ENCODE results near the gene IGFLR1. TPM values are rescaled to one million over a fixed set of nuclear protein-coding genes. Genes with fewer than 3 reads are reported as not detected.

IGFLR1 gene
- polyA plus RNA-seq, 2 of the 4 experiments (the other 2 are of a cell fraction) = 6.4 to 14.4 TPM

DNA sequence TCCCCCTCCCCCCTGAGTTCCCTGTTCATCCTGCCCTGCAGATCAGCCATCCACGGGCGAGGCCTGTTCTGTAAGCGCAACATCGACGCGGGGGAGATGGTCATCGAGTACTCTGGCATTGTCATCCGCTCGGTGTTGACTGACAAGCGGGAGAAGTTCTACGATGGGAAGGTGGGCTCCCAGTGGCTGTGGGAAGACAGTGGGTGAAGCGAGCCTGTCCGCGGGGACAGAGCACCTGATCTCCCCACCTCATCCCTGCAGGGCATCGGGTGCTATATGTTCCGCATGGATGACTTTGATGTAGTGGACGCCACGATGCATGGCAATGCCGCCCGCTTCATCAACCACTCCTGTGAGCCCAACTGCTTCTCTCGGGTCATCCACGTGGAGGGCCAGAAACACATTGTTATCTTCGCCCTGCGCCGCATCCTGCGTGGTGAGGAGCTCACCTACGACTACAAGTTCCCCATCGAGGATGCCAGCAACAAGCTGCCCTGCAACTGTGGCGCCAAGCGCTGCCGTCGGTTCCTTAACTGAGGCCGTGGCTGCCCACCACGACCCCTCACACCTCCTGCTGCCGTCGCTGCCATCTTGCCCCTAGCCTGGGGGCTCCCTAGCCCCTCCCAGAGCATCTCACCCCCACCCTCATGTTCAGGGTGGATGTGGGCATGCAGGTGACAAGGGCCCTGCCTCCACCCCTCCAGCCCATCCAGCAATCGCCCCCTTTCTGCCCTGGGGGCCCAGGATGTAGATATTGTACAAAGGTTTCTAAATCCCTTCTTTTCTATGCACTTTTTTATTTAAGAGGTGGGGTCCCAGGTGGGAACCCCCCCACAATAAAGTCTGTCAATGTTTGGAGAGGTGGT lies 4.0 kb downstream of the IGFLR1 start:
- TF ChIP-seq MAFK (IDR thresholded peaks at IDR 0.05; ENCODE audit: partially characterized antibody) (no peak), SMC3 (IDR thresholded peaks at IDR 0.05) (no peak), E2F6 (IDR thresholded peaks at IDR 0.05; ENCODE audit: borderline replicate concordance, low read depth) (no peak), ZC3H11A (IDR thresholded peaks at IDR 0.05) (no peak), FOSB (CRISPR knock-in tag; IDR thresholded peaks at IDR 0.05) (no peak), RFX5 (IDR thresholded peaks at IDR 0.05) (no peak), ELK1 (IDR thresholded peaks at IDR 0.05; ENCODE audit: low read depth, low read length) (no peak), HOXB13 (CRISPR knock-in tag; IDR thresholded peaks at IDR 0.05; ENCODE audit: low read depth) (no peak), FOXS1 (CRISPR knock-in tag; IDR thresholded peaks at IDR 0.05) (no peak), JUNB (IDR thresholded peaks at IDR 0.05) (no peak), CHD2 (IDR thresholded peaks at IDR 0.05; ENCODE audit: low read length, partially characterized antibody) (no peak), RAD21 (conservative IDR thresholded peaks at IDR 0.05 in 1 of 2, IDR thresholded peaks at IDR 0.05 in 1 of 2) (no peak), RNF2 (IDR thresholded peaks at IDR 0.05; ENCODE audit: borderline replicate concordance, low read depth) (no peak), MYC (IDR thresholded peaks at IDR 0.05; ENCODE audit: borderline replicate concordance, low read length) (no peak), KDM1A (IDR thresholded peaks at IDR 0.05; ENCODE audit: low read depth) (no peak), RARB (CRISPR knock-in tag; IDR thresholded peaks at IDR 0.05) (no peak)
- TF ChIP-seq, protein P1, sequence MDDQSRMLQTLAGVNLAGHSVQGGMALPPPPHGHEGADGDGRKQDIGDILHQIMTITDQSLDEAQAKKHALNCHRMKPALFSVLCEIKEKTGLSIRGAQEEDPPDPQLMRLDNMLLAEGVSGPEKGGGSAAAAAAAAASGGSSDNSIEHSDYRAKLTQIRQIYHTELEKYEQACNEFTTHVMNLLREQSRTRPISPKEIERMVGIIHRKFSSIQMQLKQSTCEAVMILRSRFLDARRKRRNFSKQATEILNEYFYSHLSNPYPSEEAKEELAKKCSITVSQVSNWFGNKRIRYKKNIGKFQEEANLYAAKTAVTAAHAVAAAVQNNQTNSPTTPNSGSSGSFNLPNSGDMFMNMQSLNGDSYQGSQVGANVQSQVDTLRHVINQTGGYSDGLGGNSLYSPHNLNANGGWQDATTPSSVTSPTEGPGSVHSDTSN (IDR thresholded peaks at IDR 0.05) = no peak
- Histone ChIP-seq H3K27ac (no peak overlapping the region), H3K4me3 (no peak overlapping the region), H3K4me1 (peaks cover 14% of the 10 kb centered on the region), H3K9me3 (no peaks in the 10 kb centered on the region), H3K4me2 (no peak overlapping the region)
- ChIA-PET CTCF (interaction anchor here (0.6 to 3.4 kb wide), 11 partner anchors 7 to 193 kb away, joined by 3 to 32 read pairs (median 8); partner anchors contain the start of genes KMT2B, PSENEN and U2AF1L4), POLR2A (interaction anchor here (0.5 to 1.2 kb wide), 2 partner anchors 10 to 108 kb away, joined by 3 read pairs; partner anchors contain the start of gene LIN37)
- DNase-seq (ENCODE audit: low read depth in 1 of 2, low spot score in 1 of 2) (no peak), ATAC-seq (no peak), FAIRE-seq (no peak)
- 96% methylated on average over 37 of the region's 37 CpGs for WGBS (ENCODE audit: missing lambda C conversion rate)

DNA sequence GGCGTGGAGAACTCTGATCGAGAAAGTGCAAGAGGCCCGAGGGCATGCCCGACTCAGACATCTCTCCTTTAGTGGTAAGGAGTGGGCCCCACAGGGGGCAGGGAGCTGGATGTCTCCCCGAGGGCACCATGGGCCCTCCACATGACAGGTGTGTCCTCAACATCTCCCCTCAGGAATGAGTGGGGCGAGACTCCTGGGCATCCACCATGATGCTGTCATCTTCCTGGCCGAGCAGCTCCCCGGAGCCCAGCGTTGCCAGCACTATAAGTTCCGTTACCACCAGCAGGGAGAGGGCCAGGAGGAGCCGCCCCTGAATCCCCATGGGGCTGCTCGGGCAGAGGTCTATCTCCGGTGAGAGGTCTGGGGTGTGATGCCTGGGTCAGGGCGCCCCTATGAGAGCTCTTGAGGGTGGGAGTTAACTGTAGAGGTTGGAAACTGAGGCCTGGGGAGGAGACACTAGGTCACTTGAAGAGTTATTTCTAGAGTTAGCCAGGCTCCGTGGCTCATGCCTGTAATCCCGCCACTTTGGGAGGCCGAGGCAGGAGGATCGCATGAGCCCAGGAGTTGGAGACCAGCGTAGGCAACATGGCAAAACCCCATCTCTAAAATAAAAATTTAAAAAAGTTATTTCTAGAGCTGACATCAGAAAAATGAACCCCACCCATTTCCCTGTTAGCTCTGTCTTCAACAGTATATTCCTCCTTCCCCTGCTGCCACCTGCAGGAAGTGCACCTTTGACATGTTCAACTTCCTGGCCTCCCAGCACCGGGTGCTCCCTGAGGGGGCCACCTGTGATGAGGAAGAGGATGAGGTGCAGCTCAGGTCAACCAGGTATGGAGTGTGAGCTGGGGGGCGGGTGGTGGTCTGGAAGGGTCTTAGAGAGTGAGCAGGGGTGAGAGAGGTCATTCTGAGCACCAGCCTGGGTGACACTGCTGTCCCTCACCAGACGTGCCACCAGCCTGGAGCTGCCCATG lies 5.1 kb downstream of the IGFLR1 start:
- peak; percentile 68 to 82 for DNase-seq (ENCODE audit: low read depth in 1 of 2, low spot score in 1 of 2)
- Histone ChIP-seq H3K27ac (peak overlapping the region in 1 of 2 experiments; percentile 6; a peak in 1 of 6 replicates), H3K4me3 (no peak overlapping the region), H3K9me3 (no peaks in the 10 kb centered on the region), H3K4me1 (peaks cover 14% of the 10 kb centered on the region), H3K4me2 (no peak overlapping the region)
- ChIA-PET POLR2A (interaction anchor here (0.6 to 1.2 kb wide), 5 partner anchors 9 to 30 kb away, joined by 3 to 5 read pairs (median 4); partner anchors contain the start of gene LIN37), CTCF (interaction anchor here (0.5 to 3.4 kb wide), 21 partner anchors 8 to 194 kb away, joined by 3 to 32 read pairs (median 4); partner anchors contain the start of genes KMT2B, LIN37, PSENEN and U2AF1L4)
- TF ChIP-seq GATA3 (IDR thresholded peaks at IDR 0.05; ENCODE audit: borderline replicate concordance) (no peak), SMC3 (IDR thresholded peaks at IDR 0.05) (peak; percentile 17; the same call in 1 of the 3 replicates), E2F6 (IDR thresholded peaks at IDR 0.05; ENCODE audit: borderline replicate concordance, low read depth) (no peak), RAD21 (conservative IDR thresholded peaks at IDR 0.05 in 1 of 2, IDR thresholded peaks at IDR 0.05 in 1 of 2) (peak in 1 of 2 experiments; percentile 13; a peak in 2 of 5 replicates)
- no peak for ATAC-seq
- FAIRE-seq = no peak
- 88% methylated on average over 22 of the region's 22 CpGs for WGBS (ENCODE audit: missing lambda C conversion rate)
